ENCODE measurements around the gene TRPV3. TPM values are rescaled to one million over a fixed set of nuclear protein-coding genes. Genes with fewer than 3 reads are reported as not detected.

The TRPV3 gene
- total and polyA plus RNA-seq, 2 experiments from 2014 or later, result 0.15 to 0.69 TPM

- Mint-ChIP-seq H3K27me3 (ENCODE audit: insufficient read depth, low read depth, poor library complexity) (peaks cover 11% of the 10 kb centered on the region), H3K4me1 (peaks cover 9% of the 10 kb centered on the region), H3K9me3 (no peaks in the 10 kb centered on the region; the same call in 2 of the 3 replicates), H3K36me3 (ENCODE audit: low read depth) (no peaks in the 10 kb centered on the region; the same call in 2 of the 3 replicates), H3K4me3 (peak overlapping the region; percentile 77), H3K27ac (peak overlapping the region; percentile 53; the same call in 1 of the 2 replicates)
- TF ChIP-seq ZNF331 (CRISPR knock-in tag; IDR thresholded peaks at IDR 0.05; ENCODE audit: low read depth) (no peak), EZH2 (IDR thresholded peaks at IDR 0.05; ENCODE audit: low read depth, unreplicated experiment) (no peak), POLR2AphosphoS5 (IDR thresholded peaks at IDR 0.05; ENCODE audit: low read depth) (peak; percentile 54), NANOG (IDR thresholded peaks at IDR 0.05; ENCODE audit: borderline replicate concordance) (no peak), ZNF462 (CRISPR knock-in tag; IDR thresholded peaks at IDR 0.05) (no peak), EZH2phosphoT487 (IDR thresholded peaks at IDR 0.05; ENCODE audit: unreplicated experiment) (no peak), ZNF114 (CRISPR knock-in tag; IDR thresholded peaks at IDR 0.05) (no peak), STAT1 (IDR thresholded peaks at IDR 0.05; ENCODE audit: unreplicated experiment) (no peak), ETS1 (IDR thresholded peaks at IDR 0.05) (no peak), JUNB (IDR thresholded peaks at IDR 0.05; ENCODE audit: unreplicated experiment) (no peak), CTCF (conservative IDR thresholded peaks at IDR 0.05; ENCODE audit: low read depth in 2 of 2) (peak; percentile 67 to 82), REST (IDR thresholded peaks at IDR 0.05; ENCODE audit: unreplicated experiment) (no peak), CREB1 (CRISPR knock-in tag; IDR thresholded peaks at IDR 0.05; ENCODE audit: low read depth) (peak; percentile 82)
- H3K27ac ChIP-seq (ENCODE audit: low read depth), result 0 out of 2 replicates have a peak overlapping the region, but pooled peaks have one; percentile 26
- DNase-seq (ENCODE audit: low spot score), result peak; percentile 91
- no peaks in the 10 kb centered on the region for H3K9me2 ChIP-seq (ENCODE audit: insufficient read depth)
- peak overlapping the region; percentile 87 for H3K4me3 ChIP-seq
- H3K4me1 ChIP-seq (ENCODE audit: insufficient read depth), result no peaks in the 10 kb centered on the region; the same call in 1 of the 2 replicates
- no peaks in the 10 kb centered on the region for H3K79me2 ChIP-seq (replicated peaks; ENCODE audit: insufficient read depth)
- ATAC-seq, result peak; percentile 89
- no peaks in the 10 kb centered on the region for H3F3A ChIP-seq (replicated peaks; ENCODE audit: low read depth)
- H3K27me3 ChIP-seq (ENCODE audit: insufficient read depth), result no peaks in the 10 kb centered on the region
- H3K4me2 ChIP-seq, result peak overlapping the region; percentile 90
- H3K36me3 ChIP-seq (ENCODE audit: insufficient read depth), result no peaks in the 10 kb centered on the region
- H2AFZ ChIP-seq, result peak overlapping the region; percentile 99
- H4K20me1 ChIP-seq (replicated peaks; ENCODE audit: insufficient read depth), result no peaks in the 10 kb centered on the region
Measured at GRCh38 chr17:3535253-3535995, 22.2 kb downstream of the TRPV3 start.
